ENCODE data around the gene TRMU.
A peak's percentile ranks its signal among the peaks of the same experiment; 100 is the strongest.

The TRMU gene

DNA sequence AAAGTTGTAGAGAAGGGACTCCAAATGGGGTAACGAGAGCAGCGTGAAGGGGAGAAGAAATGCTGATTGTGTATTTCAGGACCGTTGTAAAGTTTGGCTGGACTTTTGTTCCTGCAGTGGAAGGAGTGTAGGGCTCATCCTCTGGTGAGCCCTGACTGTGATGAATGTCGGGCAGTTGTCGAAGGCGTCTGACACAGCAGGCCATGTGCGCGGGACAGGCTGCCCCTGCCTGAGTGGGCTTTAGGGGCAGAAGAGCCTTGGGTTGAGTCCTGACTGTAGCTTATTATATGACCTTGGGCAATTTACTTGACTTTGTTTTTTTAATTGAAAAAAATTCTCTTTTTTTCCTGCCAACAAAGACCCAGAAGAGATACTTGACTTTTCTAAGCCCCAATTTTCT, 3.1 kb downstream of the TRMU start:
- no peak for DNase-seq

DNA sequence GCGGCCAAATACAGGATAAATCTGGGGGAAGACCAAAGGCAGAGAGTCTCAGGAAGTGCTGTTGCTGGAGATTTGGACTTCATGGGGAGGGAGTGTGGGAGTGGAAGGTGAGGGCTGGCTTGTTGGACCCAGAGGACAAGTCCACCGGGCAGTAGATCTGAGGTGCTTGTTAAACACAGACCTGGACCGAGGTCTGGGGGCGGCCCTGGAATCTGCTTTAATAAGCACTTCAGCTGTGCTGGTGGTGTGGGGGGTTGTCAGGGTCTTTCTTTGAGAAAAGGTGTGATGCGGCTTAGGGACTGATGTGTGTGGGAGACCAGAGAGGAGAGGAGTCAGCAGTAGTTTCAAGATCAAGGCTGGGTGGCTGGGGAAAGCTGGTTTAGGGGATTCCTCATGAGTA, 4.4 kb downstream of the TRMU start:
- no peak for DNase-seq

DNA sequence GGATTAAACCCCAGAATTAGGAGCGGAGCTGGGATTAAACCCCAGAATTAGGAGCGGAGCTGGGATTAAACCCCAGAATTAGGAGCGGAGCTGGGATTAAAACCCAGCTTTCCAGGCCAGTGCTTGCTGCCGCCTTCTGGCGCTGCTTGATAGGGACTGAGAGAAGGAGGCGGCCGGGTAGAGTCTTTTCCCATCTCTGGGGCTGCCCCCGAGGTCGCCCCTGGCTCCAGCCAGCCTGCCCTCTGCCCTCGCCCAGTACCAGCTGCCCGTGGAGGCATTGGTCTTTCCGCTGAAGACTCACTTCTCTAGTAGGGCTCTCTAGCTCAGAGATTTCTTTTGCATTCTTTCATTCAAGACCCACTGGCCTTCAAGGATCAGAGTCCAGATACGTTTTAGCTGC, 5.2 kb downstream of the TRMU start:
- no peak for DNase-seq

DNA sequence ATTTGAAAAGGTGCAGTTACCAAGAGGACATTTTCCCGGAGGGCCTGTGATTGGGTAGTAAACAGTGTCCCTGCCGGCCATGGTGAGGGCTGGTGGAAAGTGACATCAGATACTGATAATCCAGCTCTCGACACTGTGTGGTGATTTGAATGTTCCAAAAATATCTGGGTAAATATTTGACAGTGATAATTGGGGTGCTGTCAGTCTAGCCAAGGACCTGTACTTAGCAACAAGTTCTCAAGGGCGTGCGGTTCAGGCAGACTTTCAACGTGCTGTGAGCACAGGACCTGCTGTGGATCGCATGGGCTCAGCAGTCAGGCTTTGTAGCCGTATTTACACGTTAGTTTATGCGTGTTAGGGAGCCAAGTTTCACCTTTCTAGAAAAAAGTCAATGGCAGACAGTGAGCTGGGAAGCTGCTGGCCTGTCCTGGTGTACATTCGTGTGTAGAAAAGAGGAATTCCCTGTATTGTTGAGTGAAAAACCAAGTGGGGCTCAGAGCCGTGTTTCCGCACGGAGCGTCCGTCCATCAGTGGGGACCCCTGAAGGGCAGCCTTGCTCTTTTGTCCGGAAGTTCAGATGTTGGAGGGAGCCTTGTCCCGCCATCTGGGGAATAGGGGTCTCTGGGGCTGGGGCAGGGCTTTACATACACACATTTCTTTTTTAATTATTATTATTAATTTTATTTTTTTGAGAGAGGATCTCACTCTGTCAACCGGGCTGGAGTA, 11.3 kb downstream of the TRMU start:
- no peak for DNase-seq

DNA sequence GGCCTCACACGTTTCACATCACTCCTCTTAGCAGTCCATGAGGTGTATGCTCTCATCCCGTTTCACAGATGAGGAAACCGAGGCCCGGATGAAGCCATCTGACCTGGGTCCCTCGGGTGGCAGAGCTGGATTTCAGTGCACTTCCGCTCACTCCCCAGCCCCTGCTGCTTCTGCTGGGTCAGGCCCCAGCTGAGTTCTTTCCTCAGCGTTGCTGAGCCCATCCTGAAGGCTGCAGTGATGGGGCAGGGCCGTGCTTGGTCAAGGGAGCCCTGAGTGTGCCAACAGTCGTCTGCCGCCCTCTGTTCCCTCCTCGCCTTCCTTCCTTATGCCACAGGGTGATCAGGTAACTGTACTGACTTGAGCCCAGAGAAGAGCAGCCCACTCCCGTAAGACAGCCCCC, 12.1 kb downstream of the TRMU start:
- no peak for DNase-seq

DNA sequence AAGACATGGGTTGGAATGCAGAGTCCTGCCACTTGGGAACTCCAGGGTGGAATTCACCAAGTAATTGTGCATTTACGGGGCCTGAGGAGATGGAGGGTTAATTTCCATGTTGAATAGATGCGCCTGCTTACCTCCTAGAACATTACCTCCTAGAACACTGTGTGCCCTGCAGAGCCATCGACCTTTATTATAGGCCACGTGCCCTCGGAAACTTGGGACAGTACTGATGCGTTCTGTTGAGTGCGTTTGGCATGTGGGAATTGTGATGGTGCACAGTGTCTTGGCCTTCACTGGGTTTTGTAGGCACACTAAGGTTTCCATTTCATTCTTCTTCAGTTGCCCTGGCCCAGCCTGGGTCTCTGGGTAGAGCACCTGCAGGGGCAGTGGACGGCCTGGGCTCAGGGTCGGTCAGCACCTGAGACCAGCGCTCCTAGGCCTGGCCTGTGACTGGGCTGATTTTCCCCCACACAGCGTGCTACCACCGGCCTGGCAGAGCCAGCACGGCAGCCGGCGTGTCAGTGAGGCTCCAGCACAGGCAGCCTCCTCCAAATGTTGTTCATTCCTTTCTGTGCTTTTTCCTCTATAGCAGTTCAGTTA, 12.7 kb downstream of the TRMU start:
- DNase-seq: no peak

DNA sequence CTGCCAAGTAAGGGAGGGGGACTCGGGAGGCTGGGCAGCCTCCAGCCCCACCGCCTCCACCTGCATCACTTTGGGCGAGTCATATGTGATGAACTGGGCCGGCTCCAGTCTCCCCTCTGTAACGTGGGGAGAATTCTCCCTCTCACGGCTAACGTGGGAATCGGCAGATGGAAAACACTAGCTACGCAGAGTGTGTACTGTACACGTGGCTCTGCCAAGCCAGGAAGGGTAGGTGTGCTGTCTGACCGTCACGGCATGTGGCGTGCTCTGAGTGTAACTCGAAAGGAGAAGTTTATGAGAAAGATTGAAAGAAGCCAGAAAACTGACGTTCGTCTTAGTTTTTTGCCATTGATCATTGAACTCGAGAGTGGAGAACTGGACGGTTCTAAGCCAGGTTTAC, 13.7 kb downstream of the TRMU start:
- no peak for DNase-seq

DNA sequence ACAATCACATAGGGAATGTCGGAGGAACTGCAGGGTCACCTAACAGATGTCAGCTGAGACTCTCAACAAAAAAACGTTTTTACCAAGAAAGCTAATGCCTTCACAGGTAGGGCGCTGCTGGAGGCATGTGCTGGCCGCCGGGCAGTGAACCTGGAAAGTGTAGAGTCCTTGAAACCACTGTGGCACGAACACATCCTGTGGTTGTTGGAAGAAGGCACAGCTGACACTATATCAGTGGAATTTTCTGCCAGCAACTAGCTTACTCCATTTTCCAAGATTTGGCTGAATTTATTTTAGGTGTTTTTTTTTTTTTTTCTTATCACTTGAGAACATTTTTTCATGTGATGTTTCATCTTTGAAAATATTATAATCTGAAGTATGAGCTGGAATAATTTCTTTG, 14.2 kb downstream of the TRMU start:
- DNase-seq: no peak

DNA sequence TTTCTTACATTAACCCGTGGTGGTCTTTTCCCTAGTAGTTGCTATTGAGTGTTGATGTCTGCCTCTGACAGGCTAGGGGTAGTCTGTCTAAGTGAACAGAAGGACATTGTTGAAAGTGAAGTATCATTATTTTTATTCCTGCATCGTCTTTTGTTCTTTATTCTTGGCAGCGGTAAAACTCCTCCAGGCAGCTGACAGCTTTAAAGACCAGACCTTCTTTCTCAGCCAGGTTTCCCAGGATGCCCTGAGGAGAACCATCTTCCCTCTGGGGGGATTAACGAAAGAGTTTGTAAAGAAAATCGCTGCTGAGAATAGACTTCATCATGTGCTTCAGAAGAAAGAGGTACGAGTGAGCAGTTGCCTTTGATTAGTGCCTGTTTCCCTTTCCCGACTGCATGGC, 14.6 kb downstream of the TRMU start:
- DNase-seq: no peak

DNA sequence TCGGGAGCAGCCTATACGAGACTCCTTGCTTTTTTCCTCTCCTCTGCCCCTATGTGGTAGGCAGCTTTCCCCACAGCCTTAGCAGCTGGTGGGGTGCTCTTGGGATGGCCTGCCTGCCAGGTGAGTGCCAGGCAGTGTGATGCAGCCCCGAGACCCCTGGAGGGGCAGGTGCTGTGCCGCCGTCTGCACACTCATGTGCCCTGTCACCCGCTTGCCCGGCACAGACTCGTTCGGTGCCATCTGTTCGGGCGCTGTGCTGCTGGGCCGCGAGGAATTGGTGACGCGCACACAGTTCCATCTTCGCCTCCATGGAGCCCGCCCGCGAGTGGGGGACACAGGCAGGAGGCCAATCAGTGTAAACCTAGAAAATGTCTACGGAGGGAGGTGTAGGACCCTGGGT, 15.1 kb downstream of the TRMU start:
- no peak for DNase-seq

DNA sequence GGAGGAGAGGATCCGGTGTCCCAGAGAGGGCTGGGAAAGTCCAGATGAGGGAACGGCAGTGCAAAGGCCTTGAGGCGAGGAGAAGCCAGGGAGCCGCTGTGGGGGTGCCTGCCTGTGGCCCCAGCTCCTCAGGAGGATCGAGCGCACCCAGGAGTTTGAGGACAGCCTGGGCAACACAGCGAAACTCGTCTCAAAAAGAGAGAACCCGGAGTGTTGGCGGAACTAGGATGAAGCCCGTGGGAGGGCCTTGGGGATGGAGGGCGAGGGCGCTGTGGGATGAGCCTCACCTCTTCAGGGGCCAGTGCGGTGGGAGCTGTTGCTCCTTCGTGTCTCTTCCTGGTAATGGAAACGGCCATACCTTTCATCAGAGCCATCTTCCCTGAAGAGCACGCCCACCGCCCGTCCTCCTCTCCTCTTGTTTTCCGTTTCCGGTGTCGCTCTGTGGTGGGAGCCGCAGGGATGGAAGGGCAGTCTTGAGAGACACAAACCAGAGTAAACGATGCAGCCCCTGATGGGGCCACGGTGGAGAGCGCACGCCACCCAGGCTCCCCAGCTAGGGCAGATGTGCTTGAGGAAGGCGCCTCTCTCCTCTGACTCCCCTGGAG, 15.7 kb downstream of the TRMU start:
- DNase-seq: no peak

DNA sequence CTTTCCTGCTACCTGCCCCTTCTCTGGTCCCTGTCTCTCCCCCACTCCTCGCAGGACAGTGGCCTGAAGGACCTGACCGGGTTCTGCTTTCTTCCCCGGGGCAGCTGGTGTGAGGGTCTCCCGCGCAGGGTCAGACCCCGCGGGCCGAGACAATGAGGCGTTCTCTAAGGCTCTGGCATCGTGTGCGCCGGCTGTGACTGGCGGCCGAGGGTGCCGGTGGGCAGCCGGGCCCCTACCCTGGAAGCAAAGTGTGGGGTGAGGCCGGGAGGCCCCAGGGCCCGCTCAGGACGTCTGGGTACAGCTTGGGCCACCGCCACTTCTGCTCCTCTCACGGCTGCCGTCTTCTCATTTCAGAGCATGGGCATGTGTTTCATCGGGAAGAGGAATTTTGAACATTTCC, 16.3 kb downstream of the TRMU start:
- no peak for DNase-seq

DNA sequence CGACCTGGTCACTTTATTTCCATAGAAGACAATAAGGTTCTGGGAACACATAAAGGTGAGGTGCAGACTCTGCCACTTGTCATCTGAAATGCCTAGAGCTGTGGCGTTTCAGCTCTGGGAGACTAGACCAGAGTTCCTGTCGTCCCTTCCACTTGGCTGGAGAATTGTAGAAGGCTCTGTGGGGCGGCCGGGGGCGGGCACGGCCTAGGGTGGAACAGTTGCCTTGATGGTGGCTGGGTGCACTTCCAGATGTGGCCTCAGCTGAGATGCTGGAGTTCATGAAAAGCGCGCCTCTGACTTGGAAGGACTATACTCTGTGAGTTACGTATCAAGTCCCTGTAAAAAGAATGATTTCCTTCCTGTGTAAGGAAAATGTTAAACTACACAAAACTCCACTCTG, 16.8 kb downstream of the TRMU start:
- DNase-seq: no peak

DNA sequence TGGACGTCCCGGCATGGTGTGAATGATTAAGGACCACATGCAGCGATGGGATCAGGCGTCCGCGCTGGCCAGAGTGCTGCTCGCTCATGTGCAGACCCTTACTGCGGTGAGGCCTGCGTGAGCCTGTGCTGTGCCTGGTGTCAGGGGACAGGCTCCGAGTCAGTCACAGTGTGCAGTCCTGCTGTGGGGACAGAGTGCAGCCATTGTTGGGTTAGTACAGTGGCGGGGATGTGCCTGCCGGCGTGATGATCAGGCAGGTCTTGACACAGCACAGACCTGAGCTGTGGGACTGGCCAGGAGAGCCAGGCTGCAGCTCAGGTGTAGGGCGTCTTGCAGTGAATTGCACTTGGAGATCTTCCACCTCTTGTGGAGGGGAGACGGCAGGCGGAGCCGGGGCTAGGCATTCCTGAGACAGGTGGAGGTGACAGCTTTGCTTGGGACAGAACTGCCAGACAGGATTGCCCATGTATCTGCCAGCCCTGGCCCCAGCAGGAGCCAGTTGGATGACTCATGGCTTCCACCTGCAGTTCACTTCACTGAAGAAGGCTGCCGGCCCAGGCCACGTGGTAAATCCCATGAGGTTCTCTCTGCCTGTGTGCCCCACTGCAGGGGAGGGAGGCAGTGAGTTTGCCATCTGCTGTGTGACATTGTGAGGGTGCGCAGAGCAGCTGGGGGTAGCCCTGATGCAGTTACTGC, 17.3 kb downstream of the TRMU start:
- no peak for DNase-seq

DNA sequence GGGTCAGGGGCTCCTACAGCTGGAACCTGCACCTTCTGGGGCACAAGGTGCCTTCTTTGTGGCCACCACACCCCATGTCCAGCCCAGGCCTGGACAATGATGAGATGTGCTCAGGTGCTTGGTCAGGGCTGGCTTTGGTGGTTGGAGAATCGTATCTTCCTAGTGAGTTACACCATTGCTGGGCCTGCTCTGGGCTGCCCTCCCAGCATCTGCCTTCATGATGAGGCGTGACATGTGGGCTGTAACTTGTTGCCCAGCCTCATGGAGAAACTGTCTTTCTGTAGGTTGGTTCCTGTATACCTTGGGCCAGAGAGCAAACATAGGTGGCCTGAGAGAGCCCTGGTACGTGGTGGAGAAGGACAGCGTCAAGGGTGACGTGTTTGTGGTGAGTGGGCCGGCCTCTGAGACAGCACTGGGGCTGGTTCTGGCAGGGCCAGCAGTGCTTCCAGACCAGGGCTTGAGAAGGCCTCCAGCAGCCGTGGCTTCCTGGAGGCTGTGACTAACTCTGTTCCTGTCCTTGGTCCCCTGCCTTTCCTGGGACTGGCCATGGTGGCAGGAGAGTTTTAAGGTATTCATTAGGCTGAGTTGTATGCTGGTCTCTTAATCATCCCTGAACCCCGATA, 18.1 kb downstream of the TRMU start:
- no peak for DNase-seq

DNA sequence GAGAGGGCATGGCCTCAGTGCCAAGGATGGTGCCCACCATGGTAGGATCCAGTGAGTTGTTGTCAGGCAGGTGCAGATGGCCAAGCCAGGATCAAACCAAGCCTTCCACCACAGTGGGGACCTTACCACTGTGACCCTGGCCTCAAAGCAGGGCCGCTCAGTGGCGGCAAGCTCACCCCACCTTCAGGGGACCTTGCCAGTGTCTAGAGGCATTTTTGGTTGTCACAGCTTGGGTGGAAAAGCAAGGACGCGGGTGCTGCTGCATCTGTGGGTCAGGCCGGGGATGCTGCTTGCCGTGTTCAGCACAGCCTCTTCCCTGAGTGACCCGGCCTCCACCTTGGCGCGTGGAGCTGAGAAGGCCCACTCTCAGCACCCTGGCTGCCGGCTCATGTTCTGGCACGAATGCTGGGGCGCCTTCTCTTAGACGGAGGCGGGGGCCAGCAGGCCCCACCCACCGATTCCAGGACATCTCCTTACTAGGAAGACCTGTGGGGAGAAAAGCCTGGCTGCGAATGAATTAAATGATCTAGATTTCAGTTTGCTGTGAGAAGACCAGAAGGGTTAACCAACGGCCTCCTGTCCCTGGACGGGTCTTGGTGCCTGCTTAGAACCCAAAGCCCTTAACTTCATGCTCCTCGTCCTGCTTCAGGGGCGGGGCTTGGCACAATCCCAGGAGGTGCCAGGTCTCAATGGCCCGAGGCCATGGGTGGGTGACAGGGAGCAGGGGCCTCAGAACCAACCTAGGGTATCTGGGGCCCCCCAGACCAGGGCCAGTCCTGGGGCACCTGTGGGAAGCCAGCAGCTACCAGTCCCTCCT, 18.9 kb downstream of the TRMU start:
- DNase-seq: no peak

DNA sequence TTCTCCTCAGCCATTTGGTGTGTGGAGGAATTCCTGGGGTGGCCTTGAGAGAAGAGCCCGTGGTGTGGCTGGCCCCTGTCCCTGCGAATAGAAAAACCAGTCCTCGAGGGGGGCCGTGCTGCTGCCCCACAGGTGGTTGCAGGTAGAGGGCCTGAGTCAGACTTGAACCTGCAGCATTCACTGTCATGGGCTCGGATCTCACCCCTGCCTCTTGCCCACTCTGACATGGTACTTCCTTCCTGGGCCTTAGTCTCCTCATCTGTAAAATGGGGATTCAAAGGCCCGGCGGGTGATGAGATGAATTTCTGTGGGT, 19.4 kb downstream of the TRMU start:
- no peak for DNase-seq

DNA sequence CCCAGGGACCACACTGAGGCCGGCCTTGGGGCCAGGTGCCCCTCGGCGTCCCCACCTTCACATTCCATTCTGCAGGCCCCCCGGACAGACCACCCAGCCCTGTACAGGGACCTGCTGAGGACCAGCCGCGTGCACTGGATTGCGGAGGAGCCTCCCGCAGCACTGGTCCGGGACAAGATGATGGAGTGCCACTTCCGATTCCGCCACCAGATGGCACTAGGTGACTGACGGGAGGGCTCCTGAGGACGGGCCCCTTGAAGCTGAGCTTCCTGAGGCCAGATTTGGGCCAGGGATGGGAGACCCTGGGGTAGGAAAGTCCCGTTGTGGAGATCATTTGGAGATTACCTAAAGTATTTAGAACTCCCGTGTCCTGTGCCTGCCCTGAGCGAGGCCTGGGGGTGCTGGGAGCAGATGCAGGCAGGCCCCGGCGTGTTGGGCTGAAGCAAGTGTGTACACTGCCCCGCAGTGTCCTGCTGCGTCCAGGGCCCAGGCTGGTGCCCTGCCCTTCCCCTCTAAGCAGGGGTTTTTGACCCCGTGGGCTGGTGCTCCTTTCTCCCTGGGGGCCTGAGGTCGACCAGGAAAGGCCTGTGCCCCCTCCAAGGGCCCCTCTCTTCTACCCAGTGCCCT, 20.0 kb downstream of the TRMU start:
- DNase-seq: peak; percentile 71 to 74

DNA sequence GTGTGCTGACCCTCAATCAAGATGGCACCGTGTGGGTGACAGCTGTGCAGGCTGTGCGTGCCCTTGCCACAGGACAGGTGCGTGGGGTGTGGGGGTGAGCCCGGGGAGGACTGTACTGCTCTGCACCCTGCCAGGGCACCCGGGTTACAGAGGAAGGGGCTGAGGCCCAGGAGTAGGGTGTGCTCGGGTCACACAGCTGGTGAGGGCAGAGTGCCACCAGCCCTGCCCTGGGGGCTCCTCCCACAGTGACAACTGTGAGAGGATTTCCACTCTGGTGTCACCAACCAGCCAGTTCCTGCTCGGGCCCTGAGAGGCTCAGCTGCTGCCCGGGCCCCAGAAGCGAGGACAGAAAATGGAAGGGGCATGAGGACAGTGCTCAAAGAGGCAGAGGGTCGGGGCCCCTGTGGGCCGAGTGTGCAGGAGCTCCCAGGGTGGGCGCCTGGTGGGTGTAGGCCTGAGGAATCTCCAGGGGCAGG, 20.5 kb downstream of the TRMU start:
- no peak for DNase-seq

DNA sequence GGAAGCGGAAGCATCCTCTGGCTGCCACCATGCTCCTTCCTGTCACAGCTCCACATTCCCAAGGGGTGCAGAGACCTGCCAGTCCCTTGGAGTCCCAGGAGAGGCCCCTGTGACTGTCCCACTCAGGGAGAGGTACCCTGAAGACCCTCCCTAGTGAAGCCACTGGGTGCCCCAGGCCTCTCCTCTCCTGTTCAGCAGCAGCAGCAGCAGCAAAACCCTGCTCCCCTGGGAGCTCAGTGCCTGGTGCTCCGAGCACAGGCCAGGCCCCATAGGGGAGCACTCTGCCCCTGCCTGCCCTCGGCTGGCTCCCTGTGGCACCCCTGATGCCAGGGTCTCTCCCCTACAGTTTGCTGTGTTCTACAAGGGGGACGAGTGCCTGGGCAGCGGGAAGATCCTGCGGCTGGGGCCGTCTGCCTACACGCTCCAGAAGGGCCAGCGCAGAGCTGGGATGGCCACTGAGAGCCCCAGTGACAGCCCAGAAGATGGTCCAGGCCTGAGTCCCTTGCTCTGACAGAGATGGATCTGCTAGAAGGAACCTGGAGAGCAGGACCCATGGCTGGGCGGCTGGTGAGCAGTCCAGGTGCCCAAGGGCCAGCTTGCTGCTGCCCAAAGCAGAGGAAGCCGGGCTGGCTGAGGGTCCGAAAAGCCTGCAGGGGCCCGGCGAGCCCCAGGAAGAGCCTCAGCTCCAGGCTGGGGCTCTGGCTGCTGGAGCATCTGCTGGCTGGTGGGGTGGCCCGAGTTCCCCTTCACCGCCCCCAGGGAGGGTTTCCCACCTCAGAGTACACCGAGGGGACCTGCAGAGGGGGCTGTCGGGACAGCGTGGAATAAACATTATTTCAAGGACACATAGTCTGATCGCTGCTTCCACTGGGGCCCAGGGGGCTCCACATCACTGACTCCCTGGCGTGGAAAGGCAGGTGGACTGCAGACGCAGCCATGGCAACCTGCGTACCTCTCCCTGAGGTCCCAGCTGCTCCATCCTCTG, 21.3 kb downstream of the TRMU start:
- no peak for DNase-seq

All from activated CD4-positive, alpha-beta T cell treated with anti-CD3 and anti-CD28 coated beads, Interleukin-2, amount 50 U/mL, for 48 hours (primary cell).